Measurements from ENCODE around the gene NUTM2G.
"Not testable (repeated sequence)": the region's sequence is repeated elsewhere in the genome, so short reads cannot be mapped to it uniquely, and the experiment has no call there.

GRCh38 chr9:96908479-96908878 lies 20.2 kb upstream of the NUTM2G start:
- TF ChIP-seq JUND (IDR thresholded peaks at IDR 0.05; ENCODE audit: borderline replicate concordance, low read depth, low read length); JUND (tag; IDR thresholded peaks at IDR 0.05; ENCODE audit: borderline replicate concordance, low read depth, low read length); TCF7L2 (IDR thresholded peaks at IDR 0.05; ENCODE audit: low read depth, low read length); ZNF274 (IDR thresholded peaks at IDR 0.05; ENCODE audit: borderline replicate concordance, low read depth, low read length); TCF15 (CRISPR knock-in tag; IDR thresholded peaks at IDR 0.05); CEBPB (tag; IDR thresholded peaks at IDR 0.05); ELK1 (CRISPR knock-in tag; IDR thresholded peaks at IDR 0.05); ZKSCAN3 (CRISPR knock-in tag; IDR thresholded peaks at IDR 0.05); HNRNPK (IDR thresholded peaks at IDR 0.05; ENCODE audit: low read depth, low read length, poor library complexity, severe bottlenecking); POLR2AphosphoS5 (IDR thresholded peaks at IDR 0.05; ENCODE audit: control insufficient read depth, insufficient read depth, low read depth, low read length): not testable (repeated sequence)
